ENCODE measurements around the gene SH2D1B. TPM values are rescaled to one million over a fixed set of nuclear protein-coding genes. Genes with fewer than 3 reads are reported as not detected.

SH2D1B gene
- total RNA-seq, 4 donors from 2014 or later: 0.37 to 1.4 (median 0.81) TPM

GRCh38 chr1:162347281-162347680, 64.7 kb downstream of the SH2D1B start:
- intact Hi-C loops (cut with DNase I; ENCODE audit: low total_unique reads): no loop called here
- WGBS, 2 donors (ENCODE audit: low coverage in 1 of 2): 53 to 67% methylated on average over 3 of the region's 3 CpGs
- Histone ChIP-seq H3K27ac (no peak overlapping the region), H3K9me3 (no peaks in the 10 kb centered on the region), H3K27me3 (no peaks in the 10 kb centered on the region), H3K36me3 (no peaks in the 10 kb centered on the region), H3K4me3 (no peak overlapping the region), H3K4me1 (peaks cover 0 to 13% (median 11%) of the 10 kb centered on the region in 4 donors)
- in situ Hi-C loops (cut with MboI; ENCODE audit: low pct_ligation_motif_present in 1 of 4, low pct_unique_long_range_greater_than_20kb in 1 of 4, low sequenced_read_pairs in 3 of 4): no loop called here
- TF ChIP-seq CTCF (IDR thresholded peaks at IDR 0.05) (no peak), POLR2A (IDR thresholded peaks at IDR 0.05) (no peak), EP300 (IDR thresholded peaks at IDR 0.05; ENCODE audit: low read depth) (no peak)
- DNase-seq: no peak

Other genes with a start within 250 kb of the SH2D1B start
- gene SPATA46, start 35.3 kb downstream of the SH2D1B start, total RNA-seq: not detected
- gene C1orf226, start 30.4 kb downstream of the SH2D1B start, total RNA-seq: 10 to 100 TPM; 13.1 to 20.3 (median 16.7) TPM
- 10 to 100 TPM; 26.5 to 57.1 (median 43.3) TPM for gene UHMK1, start 85.7 kb upstream of the SH2D1B start, total RNA-seq
- 100 to 1,000 TPM in 3 of 4 donors, 10 to 100 TPM in 1; 95.0 to 131 (median 117) TPM for gene UAP1, start 149.6 kb upstream of the SH2D1B start, total RNA-seq
- 10 to 100 TPM; 33.3 to 54.1 (median 42.2) TPM for gene DDR2, start 220.3 kb upstream of the SH2D1B start, total RNA-seq